GM10847 (cell line): Measurements from ENCODE around the gene TMED10.

Source experiments
- POLR2A ChIP-seq: IDR thresholded peaks from 2 replicates; pipeline ENCODE4 v1.6.1; 2011; ENCODE audit not compliant: insufficient read length; ENCODE audit errors: extremely low read depth

Gene TMED10

GRCh38 chr14:75201087-75201486 is 24.7 kb upstream of the TMED10 start:
- no peak for TF ChIP-seq POLR2A

- no peak for TF ChIP-seq POLR2A
Measured at GRCh38 chr14:75200451-75200850, 24.0 kb upstream of the TMED10 start.

GRCh38 chr14:75198291-75198933 is 22.0 kb upstream of the TMED10 start:
- TF ChIP-seq POLR2A = no peak

DNA sequence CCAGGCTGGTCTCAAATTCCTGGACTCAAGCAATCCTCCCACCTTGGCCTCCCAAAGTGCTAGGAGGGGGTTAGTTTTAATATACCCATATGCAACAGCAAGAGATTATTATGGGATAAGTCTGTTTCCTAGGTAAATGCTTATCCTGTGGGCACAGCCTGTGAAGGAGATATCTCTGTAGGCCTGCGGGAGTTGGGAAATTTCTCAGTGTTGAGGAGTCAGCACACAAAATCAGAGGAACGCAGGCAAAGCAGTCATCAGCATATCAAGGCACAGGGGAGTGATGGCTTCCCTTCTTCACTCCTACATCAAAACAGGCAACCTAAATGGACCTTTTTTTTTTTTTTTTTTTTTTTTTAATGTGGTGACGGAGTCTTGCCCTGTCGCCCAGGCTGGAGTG is 20.9 kb upstream of the TMED10 start:
- TF ChIP-seq POLR2A = no peak

DNA sequence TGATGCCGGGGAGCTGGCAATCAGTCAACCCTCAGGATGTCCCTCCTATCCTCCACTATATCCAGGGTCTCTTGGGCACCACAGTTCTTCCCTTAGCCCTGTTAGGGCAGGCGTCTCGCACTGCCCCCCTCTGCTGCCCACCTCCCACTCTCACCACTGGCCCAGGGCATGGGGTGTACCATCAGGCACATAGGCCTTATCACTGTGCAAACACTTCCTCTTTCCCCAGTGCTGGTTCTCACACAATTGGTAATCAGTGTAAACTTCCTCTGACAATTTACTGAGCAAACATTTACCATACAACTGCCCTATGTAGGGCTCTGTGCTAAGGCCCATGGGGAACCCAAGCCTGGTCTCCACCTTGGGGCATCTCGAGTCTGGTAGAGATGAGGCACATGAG is 20.1 kb upstream of the TMED10 start:
- no peak for TF ChIP-seq POLR2A

GRCh38 chr14:75196064-75196463 is 19.7 kb upstream of the TMED10 start:
- no peak for TF ChIP-seq POLR2A

- no peak for TF ChIP-seq POLR2A
Measured at GRCh38 chr14:75191100-75191499, 14.7 kb upstream of the TMED10 start.

- TF ChIP-seq POLR2A = no peak
Measured at GRCh38 chr14:75190023-75190422, 13.6 kb upstream of the TMED10 start.

- TF ChIP-seq POLR2A = no peak
Measured at GRCh38 chr14:75188520-75189268, 12.3 kb upstream of the TMED10 start.

DNA sequence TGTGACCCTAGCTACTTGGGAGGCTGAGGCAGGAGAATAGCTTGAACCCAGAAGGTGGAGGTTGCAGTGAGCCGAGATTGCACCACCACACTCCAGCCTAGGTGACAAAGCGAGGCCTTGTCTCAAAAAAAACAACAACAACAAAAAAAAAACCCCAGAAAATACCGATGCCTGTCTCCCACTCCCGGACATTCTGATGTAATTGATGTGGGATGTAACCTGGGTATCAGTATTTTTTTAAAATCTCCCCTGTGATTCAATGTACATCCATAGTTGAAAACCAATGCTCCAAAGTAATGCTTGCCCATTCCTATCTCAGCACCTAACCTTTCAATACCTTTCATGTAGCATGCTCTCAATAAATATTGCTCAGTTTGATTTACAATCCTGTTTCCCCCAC is 11.7 kb upstream of the TMED10 start:
- TF ChIP-seq POLR2A = no peak

GRCh38 chr14:75186953-75187352 is 10.5 kb upstream of the TMED10 start:
- no peak for TF ChIP-seq POLR2A

GRCh38 chr14:75185251-75186040 is 9.0 kb upstream of the TMED10 start:
- TF ChIP-seq POLR2A = no peak

- no peak for TF ChIP-seq POLR2A
Measured at GRCh38 chr14:75184492-75184891, 8.1 kb upstream of the TMED10 start.

- TF ChIP-seq POLR2A = no peak
Measured at GRCh38 chr14:75184039-75184438, 7.6 kb upstream of the TMED10 start.

GRCh38 chr14:75183225-75183624 is 6.8 kb upstream of the TMED10 start:
- no peak for TF ChIP-seq POLR2A

DNA sequence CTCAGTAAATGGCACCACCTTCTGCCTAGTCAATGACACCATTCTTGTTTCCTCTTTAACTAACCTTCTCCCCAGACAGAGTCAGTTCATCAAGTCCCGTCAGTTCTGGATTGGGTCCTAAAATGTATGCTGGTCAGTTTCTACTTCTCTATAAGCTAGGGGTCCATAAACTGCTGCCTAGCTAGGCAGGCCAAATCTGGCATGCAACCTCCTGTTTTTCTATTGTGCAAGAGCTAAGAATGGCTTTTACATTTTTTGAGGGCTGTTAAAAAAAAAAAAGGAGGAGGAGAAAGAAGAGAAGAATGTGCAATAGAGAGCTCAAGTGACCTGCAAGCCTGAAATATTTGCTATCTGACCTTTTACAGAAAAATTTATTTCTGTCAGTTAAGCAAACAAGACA is 6.4 kb upstream of the TMED10 start:
- no peak for TF ChIP-seq POLR2A
